CD4-positive, alpha-beta T cell treated with Interleukin-15 for 1 hour (primary cell): Measurements from ENCODE around the gene TMED4.

Source experiments
- DNase-seq: peaks from one replicate; pipeline ENCODE4 v3.0.0-alpha.2; 2020

The TMED4 gene

GRCh38 chr7:44539669-44540506 lies 42.1 kb downstream of the TMED4 start:
- DNase-seq: no peak

GRCh38 chr7:44538798-44539668 lies 43.0 kb downstream of the TMED4 start:
- no peak for DNase-seq

- DNase-seq: no peak
Observed at GRCh38 chr7:44538093-44538797, 43.8 kb downstream of the TMED4 start.

GRCh38 chr7:44537442-44537841 lies 44.6 kb downstream of the TMED4 start:
- no peak for DNase-seq

GRCh38 chr7:44536090-44536489 lies 45.9 kb downstream of the TMED4 start:
- DNase-seq: no peak

- no peak for DNase-seq
Observed at GRCh38 chr7:44535348-44536064, 46.5 kb downstream of the TMED4 start.

GRCh38 chr7:44534501-44534900 lies 47.5 kb downstream of the TMED4 start:
- DNase-seq: peak; percentile 33

GRCh38 chr7:44534087-44534486 lies 47.9 kb downstream of the TMED4 start:
- DNase-seq: no peak

GRCh38 chr7:44533301-44534055 lies 48.6 kb downstream of the TMED4 start:
- DNase-seq: no peak

GRCh38 chr7:44531421-44532380 lies 50.3 kb downstream of the TMED4 start:
- DNase-seq: no peak

GRCh38 chr7:44530990-44531389 lies 51.0 kb downstream of the TMED4 start:
- DNase-seq: no peak
